Measurements from ENCODE around the gene CXCR6.

Gene CXCR6

GRCh38 chr3:45948311-45948781 lies 5.1 kb downstream of the CXCR6 start:
- DNase-seq (ENCODE audit: low read depth, low spot score) = no peak

- DNase-seq (ENCODE audit: low read depth, low spot score) = no peak
These were observed 5.6 kb downstream of the CXCR6 start for GRCh38 chr3:45948881-45949280.

DNA sequence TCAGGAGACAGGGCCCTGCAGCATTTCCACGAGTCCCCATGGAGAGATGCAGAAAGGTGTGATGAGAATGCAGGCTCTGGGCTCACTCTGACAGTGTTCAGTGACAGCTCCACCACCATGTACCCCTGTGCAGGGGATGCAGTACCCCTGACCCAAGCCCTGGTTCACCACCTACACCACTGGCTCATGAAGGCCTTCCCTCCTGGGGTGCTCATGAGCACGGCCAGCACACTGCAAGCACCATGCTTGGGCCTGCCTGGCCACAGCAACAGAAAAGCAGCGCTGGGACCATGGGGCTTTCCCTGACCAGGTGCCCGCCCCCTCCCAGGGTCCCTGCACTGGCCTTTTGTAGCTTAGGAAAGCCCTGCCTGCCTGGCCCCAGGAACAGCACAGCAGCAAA lies 6.2 kb downstream of the CXCR6 start:
- no peak for DNase-seq (ENCODE audit: low read depth, low spot score)

DNA sequence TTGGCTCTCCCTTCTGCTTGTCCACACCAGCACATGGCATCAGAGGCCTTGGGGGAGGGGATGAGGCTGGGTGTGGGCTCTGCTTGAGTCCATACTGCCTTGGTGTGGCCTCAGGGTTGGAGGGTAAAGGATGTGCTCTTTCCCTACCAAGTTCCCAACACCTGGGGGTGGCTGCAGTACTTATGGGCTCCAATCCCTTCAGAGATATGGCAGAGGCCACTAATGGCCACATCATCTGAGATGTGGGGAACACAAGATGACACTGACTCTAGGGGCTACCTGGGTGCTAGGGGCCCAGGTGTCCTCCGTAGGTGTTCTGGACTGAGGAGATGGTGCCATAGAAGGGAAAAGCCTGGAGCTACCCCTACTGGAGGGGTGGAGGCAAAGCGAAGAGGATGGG lies 6.9 kb downstream of the CXCR6 start:
- no peak for DNase-seq (ENCODE audit: low read depth, low spot score)

- DNase-seq (ENCODE audit: low read depth, low spot score) = no peak
These were observed 7.7 kb downstream of the CXCR6 start for GRCh38 chr3:45950686-45951600.

GRCh38 chr3:45951946-45952345 lies 8.7 kb downstream of the CXCR6 start:
- DNase-seq (ENCODE audit: low read depth, low spot score) = no peak

GRCh38 chr3:45952456-45952855 lies 9.2 kb downstream of the CXCR6 start:
- no peak for DNase-seq (ENCODE audit: low read depth, low spot score)

GRCh38 chr3:45953536-45953935 lies 10.3 kb downstream of the CXCR6 start:
- DNase-seq (ENCODE audit: low read depth, low spot score) = no peak

GRCh38 chr3:45954306-45954705 lies 11.0 kb downstream of the CXCR6 start:
- no peak for DNase-seq (ENCODE audit: low read depth, low spot score)

- no peak for DNase-seq (ENCODE audit: low read depth, low spot score)
These were observed 11.9 kb downstream of the CXCR6 start for GRCh38 chr3:45955017-45955647.

GRCh38 chr3:45955706-45956105 lies 12.4 kb downstream of the CXCR6 start:
- DNase-seq (ENCODE audit: low read depth, low spot score) = no peak

- DNase-seq (ENCODE audit: low read depth, low spot score) = no peak
These were observed 14.3 kb downstream of the CXCR6 start for GRCh38 chr3:45957586-45957985.

GRCh38 chr3:45958321-45958791 lies 15.1 kb downstream of the CXCR6 start:
- DNase-seq (ENCODE audit: low read depth, low spot score) = no peak

GRCh38 chr3:45959201-45959600 lies 15.9 kb downstream of the CXCR6 start:
- no peak for DNase-seq (ENCODE audit: low read depth, low spot score)

DNA sequence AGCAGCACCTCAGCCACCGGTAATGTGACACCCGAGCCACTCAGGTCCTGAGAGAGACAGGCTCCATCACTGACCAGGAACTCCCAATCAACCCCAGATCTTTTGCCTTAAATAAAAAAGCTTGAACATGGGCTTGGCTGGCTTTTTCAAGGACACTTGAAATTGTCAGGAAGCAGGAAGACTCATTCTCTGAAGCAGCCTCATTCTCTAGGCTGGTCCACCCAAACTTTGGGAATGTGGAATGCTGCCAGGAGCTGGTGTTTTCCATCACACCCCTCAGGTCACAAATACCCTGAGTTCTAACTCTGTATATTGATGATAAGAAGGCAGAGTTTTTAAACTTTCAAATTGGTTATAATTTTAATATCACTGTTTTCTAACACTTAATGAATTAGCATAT lies 17.0 kb downstream of the CXCR6 start:
- DNase-seq (ENCODE audit: low read depth, low spot score) = no peak

DNA sequence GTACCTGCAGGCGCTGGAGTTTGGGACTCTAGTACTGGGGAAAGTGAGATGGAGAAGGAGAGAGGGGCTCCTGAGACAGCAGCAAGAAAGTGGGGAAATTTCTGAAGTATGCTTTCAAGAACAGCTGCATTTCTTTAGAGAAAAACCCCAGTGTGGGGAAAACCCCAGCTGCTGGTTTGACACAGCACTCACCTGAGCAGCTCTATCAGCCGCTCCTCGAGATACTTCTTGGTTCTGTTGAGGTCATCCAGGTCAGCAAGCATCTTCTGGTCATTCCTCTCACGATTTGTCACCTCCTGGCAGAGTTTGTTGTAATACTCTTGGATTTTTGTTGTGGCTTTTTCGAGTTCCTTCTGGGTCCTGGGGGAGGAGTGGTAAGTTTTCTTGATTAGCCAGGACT lies 18.8 kb downstream of the CXCR6 start:
- no peak for DNase-seq (ENCODE audit: low read depth, low spot score)

DNA sequence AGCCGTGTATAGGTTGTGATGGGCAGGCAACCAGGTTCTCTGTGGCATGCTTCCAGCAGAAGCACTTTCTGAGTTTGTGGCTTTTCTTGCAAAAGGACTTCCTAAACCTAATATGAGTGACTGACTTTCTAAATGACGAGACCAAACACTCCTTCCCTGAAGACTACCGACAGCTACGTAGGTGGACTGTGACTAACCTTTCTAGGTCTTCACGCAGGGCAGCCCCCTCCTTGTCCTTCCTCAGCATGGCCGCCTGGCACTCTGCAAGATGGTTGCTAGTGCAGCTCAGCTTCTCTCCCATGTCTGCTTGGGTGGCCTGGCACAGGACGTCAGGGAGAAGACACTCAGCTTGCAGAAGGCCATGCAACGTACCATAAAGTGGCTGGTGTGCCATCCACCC lies 20.9 kb downstream of the CXCR6 start:
- DNase-seq (ENCODE audit: low read depth, low spot score) = no peak

DNA sequence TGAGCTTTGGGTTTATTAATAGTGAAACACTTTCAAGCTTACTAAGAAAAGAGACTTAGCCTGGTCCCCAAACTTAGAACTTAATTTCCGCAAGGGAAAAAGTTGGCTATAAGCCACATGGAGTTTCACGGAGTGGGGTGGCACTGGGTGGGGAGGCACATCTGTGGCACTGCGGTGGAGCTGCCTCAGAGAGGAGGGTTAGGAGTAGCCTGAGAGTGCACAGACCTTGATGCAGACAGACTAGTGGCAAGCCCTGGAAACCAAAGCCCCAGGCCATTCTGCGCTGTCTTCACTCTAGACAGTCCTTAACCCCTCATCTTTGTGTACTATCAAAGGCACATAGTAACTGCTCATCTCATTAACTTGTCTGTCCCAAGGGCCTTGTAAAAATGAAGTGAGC lies 22.0 kb downstream of the CXCR6 start:
- no peak for DNase-seq (ENCODE audit: low read depth, low spot score)

GRCh38 chr3:45965653-45966052 lies 22.4 kb downstream of the CXCR6 start:
- no peak for DNase-seq (ENCODE audit: low read depth, low spot score)

DNA sequence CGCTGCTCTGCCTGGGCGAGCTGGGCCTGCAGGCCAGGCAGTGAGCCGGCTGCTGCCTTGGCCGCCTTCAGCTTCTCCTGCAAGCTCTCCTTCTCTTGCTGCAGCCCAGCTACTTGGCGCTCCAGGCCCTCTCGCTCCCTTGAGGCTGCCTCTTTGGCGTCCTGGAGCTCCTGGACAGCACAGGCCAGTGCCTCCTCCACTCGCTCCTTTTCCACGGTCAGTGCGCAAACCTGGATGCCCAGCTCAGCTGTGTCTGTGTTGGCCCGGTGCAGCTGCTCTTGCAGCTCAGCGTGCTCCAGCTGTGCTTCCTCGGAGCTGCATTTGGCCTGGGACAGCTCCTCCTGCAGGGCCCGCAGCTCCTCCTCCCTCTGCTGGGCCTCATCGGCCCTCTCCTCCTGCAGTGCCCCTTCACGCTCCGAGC lies 23.1 kb downstream of the CXCR6 start:
- no peak for DNase-seq (ENCODE audit: low read depth, low spot score)

DNA sequence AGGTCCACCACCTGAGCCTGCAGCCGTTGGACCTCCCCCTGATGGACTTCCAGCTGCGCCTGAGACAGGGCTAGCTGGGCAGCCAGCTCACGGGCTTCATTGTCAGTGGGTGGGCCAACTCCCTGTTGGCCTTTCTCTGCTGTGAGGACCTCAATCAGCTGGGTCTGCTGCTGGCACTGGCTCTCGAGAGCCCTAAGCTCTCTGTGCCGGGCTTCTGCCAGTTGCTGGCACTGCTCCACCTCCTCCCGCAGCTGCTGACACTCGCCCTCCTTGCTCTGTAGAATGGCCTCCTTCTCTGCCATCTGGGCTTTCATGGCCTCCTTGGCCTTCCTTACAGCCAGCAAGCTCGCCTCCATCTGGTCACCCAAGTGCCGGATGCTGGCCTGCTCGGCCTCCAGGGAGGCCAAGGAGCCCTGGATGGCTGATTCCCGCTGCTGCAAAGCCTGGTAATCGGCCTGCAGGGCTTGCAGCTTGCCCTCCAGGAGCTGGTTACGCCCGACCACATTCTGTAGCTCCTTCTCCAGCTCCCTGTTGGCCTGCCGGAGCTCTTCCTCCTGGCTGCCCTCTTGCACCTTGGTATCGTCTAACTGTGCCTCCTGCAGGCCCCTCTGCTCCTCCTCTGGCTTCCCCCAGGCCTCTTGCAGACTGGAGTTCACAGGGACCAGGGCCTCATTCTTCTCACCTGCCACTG lies 23.8 kb downstream of the CXCR6 start:
- no peak for DNase-seq (ENCODE audit: low read depth, low spot score)

GRCh38 chr3:45967724-45968123 lies 24.5 kb downstream of the CXCR6 start:
- no peak for DNase-seq (ENCODE audit: low read depth, low spot score)

Data from brain pericyte (primary cell).